ENCODE data around the gene SLC41A3.

Gene SLC41A3

GRCh38 chr3:126083913-126084767, at the start of gene SLC41A3:
Gene SLC41A3 (minus strand): TSS chr3:126084124. CDS start chr3:126068219, 15,905 bp downstream.
- peak; percentile 37 for DNase-seq

GRCh38 chr3:126133606-126134005, 49.7 kb upstream of the SLC41A3 start:
- DNase-seq = no peak

- DNase-seq = no peak
Observed at GRCh38 chr3:126132751-126133511, 49.0 kb upstream of the SLC41A3 start.

GRCh38 chr3:126131881-126132750, 48.2 kb upstream of the SLC41A3 start:
- no peak for DNase-seq

GRCh38 chr3:126130981-126131745, 47.2 kb upstream of the SLC41A3 start:
- DNase-seq = no peak

GRCh38 chr3:126130081-126130855, 46.3 kb upstream of the SLC41A3 start:
- DNase-seq = no peak

GRCh38 chr3:126129398-126129891, 45.5 kb upstream of the SLC41A3 start:
- no peak for DNase-seq

GRCh38 chr3:126128504-126129397, 44.8 kb upstream of the SLC41A3 start:
- DNase-seq = no peak

- DNase-seq = no peak
Observed at GRCh38 chr3:126127904-126128303, 44.0 kb upstream of the SLC41A3 start.

- DNase-seq = no peak
Observed at GRCh38 chr3:126127452-126127851, 43.5 kb upstream of the SLC41A3 start.

- no peak for DNase-seq
Observed at GRCh38 chr3:126126811-126127431, 43.0 kb upstream of the SLC41A3 start.

- DNase-seq = no peak
Observed at GRCh38 chr3:126126286-126126685, 42.4 kb upstream of the SLC41A3 start.

- no peak for DNase-seq
Observed at GRCh38 chr3:126125781-126126251, 41.9 kb upstream of the SLC41A3 start.

- DNase-seq = no peak
Observed at GRCh38 chr3:126125341-126125740, 41.4 kb upstream of the SLC41A3 start.

- DNase-seq = no peak
Observed at GRCh38 chr3:126124896-126125295, 41.0 kb upstream of the SLC41A3 start.

- DNase-seq = no peak
Observed at GRCh38 chr3:126124148-126124868, 40.4 kb upstream of the SLC41A3 start.

GRCh38 chr3:126121632-126122031, 37.7 kb upstream of the SLC41A3 start:
- no peak for DNase-seq

GRCh38 chr3:126121074-126121473, 37.1 kb upstream of the SLC41A3 start:
- no peak for DNase-seq

- DNase-seq = no peak
Observed at GRCh38 chr3:126119976-126120375, 36.1 kb upstream of the SLC41A3 start.
